Measurements from ENCODE around the gene CABP4. TPM values are rescaled to one million over a fixed set of nuclear protein-coding genes. Genes with fewer than 3 reads are reported as not detected.

CABP4 gene
- total and polyA plus RNA-seq, 10 of the 15 experiments (the other 5 are each of a cell fraction or from before 2014, with no cell fraction given), result 0.04 to 0.41 (median 0.14) TPM; not detected in 2

DNA sequence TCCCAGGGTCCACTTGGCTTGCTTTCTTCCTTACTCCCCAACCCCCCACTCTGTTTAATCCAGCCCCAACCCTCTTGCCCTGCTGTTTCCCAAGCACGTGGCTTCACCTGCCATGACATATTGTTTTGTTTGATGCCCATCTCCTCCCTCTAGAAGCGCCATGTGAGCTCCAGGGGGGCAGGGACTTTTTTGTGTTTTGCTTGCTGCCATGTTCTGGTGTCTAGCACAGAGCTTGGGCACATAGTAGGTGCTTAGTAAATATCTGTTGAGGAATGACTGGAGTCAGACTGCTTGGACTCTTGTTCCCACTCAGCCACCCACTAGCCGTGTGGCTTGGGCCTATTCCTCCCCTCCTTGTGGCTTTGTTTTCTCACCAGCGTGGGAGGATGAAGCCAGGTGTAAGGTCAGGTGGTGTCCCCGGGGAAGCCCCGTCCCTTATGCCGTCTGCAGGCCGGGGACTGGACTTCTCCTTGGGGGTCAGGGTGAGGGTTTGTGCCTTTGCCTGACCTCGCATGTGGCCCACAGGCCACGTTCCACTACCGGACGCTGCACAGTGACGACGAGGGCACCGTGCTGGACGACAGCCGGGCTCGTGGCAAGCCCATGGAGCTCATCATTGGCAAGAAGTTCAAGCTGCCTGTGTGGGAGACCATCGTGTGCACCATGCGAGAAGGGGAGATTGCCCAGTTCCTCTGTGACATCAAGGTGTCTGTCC lies 31.5 kb downstream of the CABP4 start (continued):
- TF ChIP-seq, protein P1, sequence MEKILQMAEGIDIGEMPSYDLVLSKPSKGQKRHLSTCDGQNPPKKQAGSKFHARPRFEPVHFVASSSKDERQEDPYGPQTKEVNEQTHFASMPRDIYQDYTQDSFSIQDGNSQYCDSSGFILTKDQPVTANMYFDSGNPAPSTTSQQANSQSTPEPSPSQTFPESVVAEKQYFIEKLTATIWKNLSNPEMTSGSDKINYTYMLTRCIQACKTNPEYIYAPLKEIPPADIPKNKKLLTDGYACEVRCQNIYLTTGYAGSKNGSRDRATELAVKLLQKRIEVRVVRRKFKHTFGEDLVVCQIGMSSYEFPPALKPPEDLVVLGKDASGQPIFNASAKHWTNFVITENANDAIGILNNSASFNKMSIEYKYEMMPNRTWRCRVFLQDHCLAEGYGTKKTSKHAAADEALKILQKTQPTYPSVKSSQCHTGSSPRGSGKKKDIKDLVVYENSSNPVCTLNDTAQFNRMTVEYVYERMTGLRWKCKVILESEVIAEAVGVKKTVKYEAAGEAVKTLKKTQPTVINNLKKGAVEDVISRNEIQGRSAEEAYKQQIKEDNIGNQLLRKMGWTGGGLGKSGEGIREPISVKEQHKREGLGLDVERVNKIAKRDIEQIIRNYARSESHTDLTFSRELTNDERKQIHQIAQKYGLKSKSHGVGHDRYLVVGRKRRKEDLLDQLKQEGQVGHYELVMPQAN (conservative IDR thresholded peaks at IDR 0.05), result peak; percentile 60; the same call in 1 of the 2 replicates
- TF ChIP-seq, protein P2, sequence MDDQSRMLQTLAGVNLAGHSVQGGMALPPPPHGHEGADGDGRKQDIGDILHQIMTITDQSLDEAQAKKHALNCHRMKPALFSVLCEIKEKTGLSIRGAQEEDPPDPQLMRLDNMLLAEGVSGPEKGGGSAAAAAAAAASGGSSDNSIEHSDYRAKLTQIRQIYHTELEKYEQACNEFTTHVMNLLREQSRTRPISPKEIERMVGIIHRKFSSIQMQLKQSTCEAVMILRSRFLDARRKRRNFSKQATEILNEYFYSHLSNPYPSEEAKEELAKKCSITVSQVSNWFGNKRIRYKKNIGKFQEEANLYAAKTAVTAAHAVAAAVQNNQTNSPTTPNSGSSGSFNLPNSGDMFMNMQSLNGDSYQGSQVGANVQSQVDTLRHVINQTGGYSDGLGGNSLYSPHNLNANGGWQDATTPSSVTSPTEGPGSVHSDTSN (IDR thresholded peaks at IDR 0.05; ENCODE audit: insufficient replicate concordance, low read depth, low read length), result no peak
- TF ChIP-seq SMARCA5 (IDR thresholded peaks at IDR 0.05) (peak; percentile 4; the same call in 1 of the 2 replicates), MYC (IDR thresholded peaks at IDR 0.05; ENCODE audit: insufficient read depth, insufficient read length, insufficient replicate concordance, low read length, severe bottlenecking) (no peak), POU2F2 (IDR thresholded peaks at IDR 0.05; ENCODE audit: borderline replicate concordance, low read depth, low read length) (no peak), NR2C2 (IDR thresholded peaks at IDR 0.05; ENCODE audit: borderline replicate concordance, control insufficient read depth, insufficient read length, low read depth) (no peak), SP1 (IDR thresholded peaks at IDR 0.05; ENCODE audit: low read depth, low read length) (peak; percentile 79), BCL11A (IDR thresholded peaks at IDR 0.05; ENCODE audit: low read depth, low read length) (peak; percentile 93), RB1 (IDR thresholded peaks at IDR 0.05; ENCODE audit: borderline replicate concordance) (no peak), TAF1 (IDR thresholded peaks at IDR 0.05; ENCODE audit: borderline replicate concordance, low read depth, low read length) (no peak)
- TF ChIP-seq, protein P3, sequence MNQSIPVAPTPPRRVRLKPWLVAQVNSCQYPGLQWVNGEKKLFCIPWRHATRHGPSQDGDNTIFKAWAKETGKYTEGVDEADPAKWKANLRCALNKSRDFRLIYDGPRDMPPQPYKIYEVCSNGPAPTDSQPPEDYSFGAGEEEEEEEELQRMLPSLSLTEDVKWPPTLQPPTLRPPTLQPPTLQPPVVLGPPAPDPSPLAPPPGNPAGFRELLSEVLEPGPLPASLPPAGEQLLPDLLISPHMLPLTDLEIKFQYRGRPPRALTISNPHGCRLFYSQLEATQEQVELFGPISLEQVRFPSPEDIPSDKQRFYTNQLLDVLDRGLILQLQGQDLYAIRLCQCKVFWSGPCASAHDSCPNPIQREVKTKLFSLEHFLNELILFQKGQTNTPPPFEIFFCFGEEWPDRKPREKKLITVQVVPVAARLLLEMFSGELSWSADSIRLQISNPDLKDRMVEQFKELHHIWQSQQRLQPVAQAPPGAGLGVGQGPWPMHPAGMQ (IDR thresholded peaks at IDR 0.05; ENCODE audit: borderline replicate concordance), result no peak
- TF ChIP-seq, protein P4, sequence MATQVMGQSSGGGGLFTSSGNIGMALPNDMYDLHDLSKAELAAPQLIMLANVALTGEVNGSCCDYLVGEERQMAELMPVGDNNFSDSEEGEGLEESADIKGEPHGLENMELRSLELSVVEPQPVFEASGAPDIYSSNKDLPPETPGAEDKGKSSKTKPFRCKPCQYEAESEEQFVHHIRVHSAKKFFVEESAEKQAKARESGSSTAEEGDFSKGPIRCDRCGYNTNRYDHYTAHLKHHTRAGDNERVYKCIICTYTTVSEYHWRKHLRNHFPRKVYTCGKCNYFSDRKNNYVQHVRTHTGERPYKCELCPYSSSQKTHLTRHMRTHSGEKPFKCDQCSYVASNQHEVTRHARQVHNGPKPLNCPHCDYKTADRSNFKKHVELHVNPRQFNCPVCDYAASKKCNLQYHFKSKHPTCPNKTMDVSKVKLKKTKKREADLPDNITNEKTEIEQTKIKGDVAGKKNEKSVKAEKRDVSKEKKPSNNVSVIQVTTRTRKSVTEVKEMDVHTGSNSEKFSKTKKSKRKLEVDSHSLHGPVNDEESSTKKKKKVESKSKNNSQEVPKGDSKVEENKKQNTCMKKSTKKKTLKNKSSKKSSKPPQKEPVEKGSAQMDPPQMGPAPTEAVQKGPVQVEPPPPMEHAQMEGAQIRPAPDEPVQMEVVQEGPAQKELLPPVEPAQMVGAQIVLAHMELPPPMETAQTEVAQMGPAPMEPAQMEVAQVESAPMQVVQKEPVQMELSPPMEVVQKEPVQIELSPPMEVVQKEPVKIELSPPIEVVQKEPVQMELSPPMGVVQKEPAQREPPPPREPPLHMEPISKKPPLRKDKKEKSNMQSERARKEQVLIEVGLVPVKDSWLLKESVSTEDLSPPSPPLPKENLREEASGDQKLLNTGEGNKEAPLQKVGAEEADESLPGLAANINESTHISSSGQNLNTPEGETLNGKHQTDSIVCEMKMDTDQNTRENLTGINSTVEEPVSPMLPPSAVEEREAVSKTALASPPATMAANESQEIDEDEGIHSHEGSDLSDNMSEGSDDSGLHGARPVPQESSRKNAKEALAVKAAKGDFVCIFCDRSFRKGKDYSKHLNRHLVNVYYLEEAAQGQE (IDR thresholded peaks at IDR 0.05; ENCODE audit: low read depth, low read length), result no peak
- TF ChIP-seq, protein P5, sequence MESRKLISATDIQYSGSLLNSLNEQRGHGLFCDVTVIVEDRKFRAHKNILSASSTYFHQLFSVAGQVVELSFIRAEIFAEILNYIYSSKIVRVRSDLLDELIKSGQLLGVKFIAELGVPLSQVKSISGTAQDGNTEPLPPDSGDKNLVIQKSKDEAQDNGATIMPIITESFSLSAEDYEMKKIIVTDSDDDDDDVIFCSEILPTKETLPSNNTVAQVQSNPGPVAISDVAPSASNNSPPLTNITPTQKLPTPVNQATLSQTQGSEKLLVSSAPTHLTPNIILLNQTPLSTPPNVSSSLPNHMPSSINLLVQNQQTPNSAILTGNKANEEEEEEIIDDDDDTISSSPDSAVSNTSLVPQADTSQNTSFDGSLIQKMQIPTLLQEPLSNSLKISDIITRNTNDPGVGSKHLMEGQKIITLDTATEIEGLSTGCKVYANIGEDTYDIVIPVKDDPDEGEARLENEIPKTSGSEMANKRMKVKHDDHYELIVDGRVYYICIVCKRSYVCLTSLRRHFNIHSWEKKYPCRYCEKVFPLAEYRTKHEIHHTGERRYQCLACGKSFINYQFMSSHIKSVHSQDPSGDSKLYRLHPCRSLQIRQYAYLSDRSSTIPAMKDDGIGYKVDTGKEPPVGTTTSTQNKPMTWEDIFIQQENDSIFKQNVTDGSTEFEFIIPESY (IDR thresholded peaks at IDR 0.05), result 0 out of 2 replicates have a peak, but pooled peaks have one; percentile 55
- TF ChIP-seq, protein P6, sequence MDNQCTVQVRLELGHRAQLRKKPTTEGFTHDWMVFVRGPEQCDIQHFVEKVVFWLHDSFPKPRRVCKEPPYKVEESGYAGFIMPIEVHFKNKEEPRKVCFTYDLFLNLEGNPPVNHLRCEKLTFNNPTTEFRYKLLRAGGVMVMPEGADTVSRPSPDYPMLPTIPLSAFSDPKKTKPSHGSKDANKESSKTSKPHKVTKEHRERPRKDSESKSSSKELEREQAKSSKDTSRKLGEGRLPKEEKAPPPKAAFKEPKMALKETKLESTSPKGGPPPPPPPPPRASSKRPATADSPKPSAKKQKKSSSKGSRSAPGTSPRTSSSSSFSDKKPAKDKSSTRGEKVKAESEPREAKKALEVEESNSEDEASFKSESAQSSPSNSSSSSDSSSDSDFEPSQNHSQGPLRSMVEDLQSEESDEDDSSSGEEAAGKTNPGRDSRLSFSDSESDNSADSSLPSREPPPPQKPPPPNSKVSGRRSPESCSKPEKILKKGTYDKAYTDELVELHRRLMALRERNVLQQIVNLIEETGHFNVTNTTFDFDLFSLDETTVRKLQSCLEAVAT (IDR thresholded peaks at IDR 0.05), result peak; percentile 71; the same call in 1 of the 2 replicates

Data from GM12878 (cell line).